Measurements from ENCODE around the gene MRPS12. TPM values are rescaled to one million over a fixed set of nuclear protein-coding genes. Genes with fewer than 3 reads are reported as not detected.

The MRPS12 gene
- total and polyA plus RNA-seq, 9 of the 15 experiments (the other 6 are each of a cell fraction or from before 2014, with no cell fraction given) = 8.1 to 174 (median 52.0) TPM

- no peaks in the 10 kb centered on the region for H4K20me1 ChIP-seq (replicated peaks; ENCODE audit: control insufficient read depth, insufficient read depth, low read length)
- WGBS (ENCODE audit: insufficient coverage, low coverage, missing lambda C conversion rate) = 75% methylated on average over 12 of the region's 12 CpGs
- DNase-seq (ENCODE audit: extremely low read depth in 1 of 4, low spot score in 3 of 4) (no peak), FAIRE-seq (no peak), ATAC-seq (no peak)
- H2AFZ ChIP-seq (ENCODE audit: low read depth, low read length) = no peak overlapping the region
- H3K79me2 ChIP-seq (ENCODE audit: control insufficient read depth, insufficient read depth, low read length) = peaks cover 28% of the 10 kb centered on the region
- no peaks in the 10 kb centered on the region for H3K9me1 ChIP-seq (ENCODE audit: control insufficient read depth, insufficient read depth, low read length)
- peaks cover 28% of the 10 kb centered on the region; the same call in 2 of the 3 replicates for H3K36me3 ChIP-seq (ENCODE audit: control insufficient read depth, insufficient read depth, low read length)
- no peak overlapping the region for H3K27ac ChIP-seq (ENCODE audit: extremely low read depth, low read depth, low read length)
- H3K9ac ChIP-seq (ENCODE audit: insufficient read depth in 1 of 2, low read depth in 2 of 2, low read length in 2 of 2) = no peak overlapping the region
- ChIA-PET POLR2A (interaction anchor here (0.6 kb wide), 2 partner anchors 29 to 529 kb away, joined by 3 to 4 read pairs; no protein-coding TSS in a partner anchor), CTCF (ENCODE audit: low intra/inter-chr PET ratio) (no interaction called here)
- H3K27me3 ChIP-seq (ENCODE audit: control insufficient read depth in 2 of 2, insufficient read depth in 2 of 2, low read length in 2 of 2) = no peaks in the 10 kb centered on the region
- TF ChIP-seq ELF1 (tag; IDR thresholded peaks at IDR 0.05) (no peak), SMARCB1 (IDR thresholded peaks at IDR 0.05; ENCODE audit: insufficient read length, low read depth) (no peak), NFIC (IDR thresholded peaks at IDR 0.05) (peak; percentile 59)
- H3K4me1 ChIP-seq (replicated peaks in 1 of 2; ENCODE audit: control insufficient read depth in 2 of 2, insufficient read depth in 2 of 2, low read length in 2 of 2) = peaks cover under 1 to 10% of the 10 kb centered on the region in 2 experiments; a peak in 4 of 5 replicates
- H3K4me3 ChIP-seq = no peak overlapping the region
- H3K4me2 ChIP-seq (ENCODE audit: insufficient read depth, low read length) = no peak overlapping the region
- intact Hi-C loops (cut with micrococcal nuclease) = no loop called here
- BruUV-seq (replicated peaks) = no TSS peak
- in situ Hi-C loops (cut with MboI) = no loop called here
- H3K9me3 ChIP-seq (replicated peaks; ENCODE audit: control insufficient read depth, insufficient read depth, low read depth, low read length) = no peaks in the 10 kb centered on the region
Measured at GRCh38 chr19:38970664-38971532, 40.2 kb downstream of the MRPS12 start.

GRCh38 chr19:38971672-38972071 is 40.9 kb downstream of the MRPS12 start:
- Histone ChIP-seq H3K4me3 (no peak overlapping the region), H2AFZ (ENCODE audit: low read depth, low read length) (no peak overlapping the region), H3K4me1 (replicated peaks in 1 of 2; ENCODE audit: control insufficient read depth in 2 of 2, insufficient read depth in 2 of 2, low read length in 2 of 2) (peaks cover 8 to 18% of the 10 kb centered on the region in 2 experiments; a peak in 4 of 5 replicates), H4K20me1 (replicated peaks; ENCODE audit: control insufficient read depth, insufficient read depth, low read length) (no peaks in the 10 kb centered on the region), H3K36me3 (ENCODE audit: control insufficient read depth, insufficient read depth, low read length) (peaks cover 23% of the 10 kb centered on the region; the same call in 2 of the 3 replicates), H3K79me2 (ENCODE audit: control insufficient read depth, insufficient read depth, low read length) (peaks cover 28% of the 10 kb centered on the region), H3K9me1 (ENCODE audit: control insufficient read depth, insufficient read depth, low read length) (no peaks in the 10 kb centered on the region), H3K9me3 (replicated peaks; ENCODE audit: control insufficient read depth, insufficient read depth, low read depth, low read length) (no peaks in the 10 kb centered on the region), H3K4me2 (ENCODE audit: insufficient read depth, low read length) (no peak overlapping the region), H3K27me3 (ENCODE audit: control insufficient read depth in 2 of 2, insufficient read depth in 2 of 2, low read length in 2 of 2) (no peaks in the 10 kb centered on the region), H3K9ac (ENCODE audit: insufficient read depth in 1 of 2, low read depth in 2 of 2, low read length in 2 of 2) (no peak overlapping the region), H3K27ac (ENCODE audit: extremely low read depth, low read depth, low read length) (no peak overlapping the region)
- ChIA-PET POLR2A (interaction anchor here (0.6 to 1.1 kb wide), 3 partner anchors 10 to 529 kb away, joined by 3 to 4 read pairs (median 4); no protein-coding TSS in a partner anchor), CTCF (ENCODE audit: low intra/inter-chr PET ratio) (interaction anchor here (0.6 kb wide), 1 partner anchor 10 kb away, joined by 4 read pairs; no protein-coding TSS in a partner anchor)
- BruUV-seq (replicated peaks) = no TSS peak
- TF ChIP-seq RBM34 (IDR thresholded peaks at IDR 0.05; ENCODE audit: borderline replicate concordance, insufficient read depth, low read length) = no peak
- peak; percentile 8 for TF ChIP-seq RBM25 (IDR thresholded peaks at IDR 0.05; ENCODE audit: low read depth, low read length, severe bottlenecking)
- no peak for TF ChIP-seq BMI1 (IDR thresholded peaks at IDR 0.05; ENCODE audit: low read length)
- no peak for ATAC-seq
- intact Hi-C loops (cut with micrococcal nuclease) (no loop called here), in situ Hi-C loops (cut with MboI) (no loop called here)
- DNase-seq (ENCODE audit: extremely low read depth in 1 of 4, low spot score in 3 of 4) = no peak
- no peak for FAIRE-seq
- WGBS (ENCODE audit: insufficient coverage, low coverage, missing lambda C conversion rate) = 75% methylated on average over 2 of the region's 2 CpGs
